ENCODE results near the gene RGS21. TPM values are rescaled to one million over a fixed set of nuclear protein-coding genes. Genes with fewer than 3 reads are reported as not detected.

The RGS21 gene
- total and polyA plus RNA-seq, 10 of the 15 experiments (the other 5 are each of a cell fraction or from before 2014, with no cell fraction given): not detected

DNA sequence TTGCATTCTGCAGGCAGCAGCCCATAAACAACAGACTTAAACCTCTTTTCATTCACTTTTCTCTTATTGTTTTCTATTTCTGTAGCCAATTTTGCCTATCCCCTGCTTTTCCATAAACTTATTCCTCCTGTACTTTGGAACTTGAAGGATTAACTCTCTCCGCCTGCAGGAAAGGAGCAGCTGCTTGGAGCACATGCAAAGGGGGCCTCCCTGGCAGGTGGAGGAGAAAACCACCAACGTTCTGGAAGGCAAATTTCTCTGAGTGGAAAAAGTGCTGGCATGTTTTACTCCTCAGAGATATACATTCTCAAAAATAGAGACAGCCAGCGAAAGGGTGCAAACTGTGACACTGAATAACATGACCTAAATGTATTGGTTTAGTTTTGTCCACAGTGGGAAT is 33.6 kb downstream of the RGS21 start (continued):
- TF ChIP-seq, protein P1, sequence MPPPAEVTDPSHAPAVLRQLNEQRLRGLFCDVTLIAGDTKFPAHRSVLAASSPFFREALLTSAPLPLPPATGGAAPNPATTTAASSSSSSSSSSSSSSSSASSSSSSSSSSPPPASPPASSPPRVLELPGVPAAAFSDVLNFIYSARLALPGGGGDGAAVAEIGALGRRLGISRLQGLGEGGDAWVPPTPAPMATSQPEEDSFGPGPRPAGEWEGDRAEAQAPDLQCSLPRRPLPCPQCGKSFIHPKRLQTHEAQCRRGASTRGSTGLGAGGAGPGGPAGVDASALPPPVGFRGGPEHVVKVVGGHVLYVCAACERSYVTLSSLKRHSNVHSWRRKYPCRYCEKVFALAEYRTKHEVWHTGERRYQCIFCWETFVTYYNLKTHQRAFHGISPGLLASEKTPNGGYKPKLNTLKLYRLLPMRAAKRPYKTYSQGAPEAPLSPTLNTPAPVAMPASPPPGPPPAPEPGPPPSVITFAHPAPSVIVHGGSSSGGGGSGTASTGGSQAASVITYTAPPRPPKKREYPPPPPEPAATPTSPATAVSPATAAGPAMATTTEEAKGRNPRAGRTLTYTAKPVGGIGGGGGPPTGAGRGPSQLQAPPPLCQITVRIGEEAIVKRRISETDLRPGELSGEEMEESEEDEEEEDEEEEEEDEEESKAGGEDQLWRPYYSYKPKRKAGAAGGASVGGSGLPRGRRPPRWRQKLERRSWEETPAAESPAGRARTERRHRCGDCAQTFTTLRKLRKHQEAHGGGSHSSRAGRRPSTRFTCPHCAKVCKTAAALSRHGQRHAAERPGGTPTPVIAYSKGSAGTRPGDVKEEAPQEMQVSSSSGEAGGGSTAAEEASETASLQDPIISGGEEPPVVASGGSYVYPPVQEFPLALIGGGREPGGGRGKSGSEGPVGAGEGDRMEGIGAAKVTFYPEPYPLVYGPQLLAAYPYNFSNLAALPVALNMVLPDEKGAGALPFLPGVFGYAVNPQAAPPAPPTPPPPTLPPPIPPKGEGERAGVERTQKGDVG (CRISPR knock-in tag; IDR thresholded peaks at IDR 0.05): no peak
- TF ChIP-seq RFX5 (IDR thresholded peaks at IDR 0.05; ENCODE audit: low read depth, low read length) (no peak), SUZ12 (IDR thresholded peaks at IDR 0.05; ENCODE audit: unreplicated experiment) (no peak), STAT1 (conservative IDR thresholded peaks at IDR 0.05) (no peak), RAD51 (IDR thresholded peaks at IDR 0.05) (no peak), YY1 (IDR thresholded peaks at IDR 0.05; ENCODE audit: low read depth, low read length) (no peak), EGR1 (IDR thresholded peaks at IDR 0.05; ENCODE audit: borderline replicate concordance in 1 of 2, low read depth in 2 of 2, low read length in 2 of 2) (no peak)
- TF ChIP-seq, protein P2, sequence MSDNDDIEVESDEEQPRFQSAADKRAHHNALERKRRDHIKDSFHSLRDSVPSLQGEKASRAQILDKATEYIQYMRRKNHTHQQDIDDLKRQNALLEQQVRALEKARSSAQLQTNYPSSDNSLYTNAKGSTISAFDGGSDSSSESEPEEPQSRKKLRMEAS (IDR thresholded peaks at IDR 0.05; ENCODE audit: low read depth, low read length): no peak
- TF ChIP-seq, protein P3, sequence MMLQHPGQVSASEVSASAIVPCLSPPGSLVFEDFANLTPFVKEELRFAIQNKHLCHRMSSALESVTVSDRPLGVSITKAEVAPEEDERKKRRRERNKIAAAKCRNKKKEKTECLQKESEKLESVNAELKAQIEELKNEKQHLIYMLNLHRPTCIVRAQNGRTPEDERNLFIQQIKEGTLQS (IDR thresholded peaks at IDR 0.05; ENCODE audit: borderline replicate concordance, extremely low read depth, low read depth, low read length): no peak
- TF ChIP-seq, protein P4, sequence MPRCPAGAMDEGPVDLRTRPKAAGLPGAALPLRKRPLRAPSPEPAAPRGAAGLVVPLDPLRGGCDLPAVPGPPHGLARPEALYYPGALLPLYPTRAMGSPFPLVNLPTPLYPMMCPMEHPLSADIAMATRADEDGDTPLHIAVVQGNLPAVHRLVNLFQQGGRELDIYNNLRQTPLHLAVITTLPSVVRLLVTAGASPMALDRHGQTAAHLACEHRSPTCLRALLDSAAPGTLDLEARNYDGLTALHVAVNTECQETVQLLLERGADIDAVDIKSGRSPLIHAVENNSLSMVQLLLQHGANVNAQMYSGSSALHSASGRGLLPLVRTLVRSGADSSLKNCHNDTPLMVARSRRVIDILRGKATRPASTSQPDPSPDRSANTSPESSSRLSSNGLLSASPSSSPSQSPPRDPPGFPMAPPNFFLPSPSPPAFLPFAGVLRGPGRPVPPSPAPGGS (IDR thresholded peaks at IDR 0.05; ENCODE audit: borderline replicate concordance, insufficient read depth, low read depth, low read length, poor library complexity, severe bottlenecking): no peak
- TF ChIP-seq, protein P5, sequence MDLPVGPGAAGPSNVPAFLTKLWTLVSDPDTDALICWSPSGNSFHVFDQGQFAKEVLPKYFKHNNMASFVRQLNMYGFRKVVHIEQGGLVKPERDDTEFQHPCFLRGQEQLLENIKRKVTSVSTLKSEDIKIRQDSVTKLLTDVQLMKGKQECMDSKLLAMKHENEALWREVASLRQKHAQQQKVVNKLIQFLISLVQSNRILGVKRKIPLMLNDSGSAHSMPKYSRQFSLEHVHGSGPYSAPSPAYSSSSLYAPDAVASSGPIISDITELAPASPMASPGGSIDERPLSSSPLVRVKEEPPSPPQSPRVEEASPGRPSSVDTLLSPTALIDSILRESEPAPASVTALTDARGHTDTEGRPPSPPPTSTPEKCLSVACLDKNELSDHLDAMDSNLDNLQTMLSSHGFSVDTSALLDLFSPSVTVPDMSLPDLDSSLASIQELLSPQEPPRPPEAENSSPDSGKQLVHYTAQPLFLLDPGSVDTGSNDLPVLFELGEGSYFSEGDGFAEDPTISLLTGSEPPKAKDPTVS (IDR thresholded peaks at IDR 0.05; ENCODE audit: low read depth, low read length): no peak
- TF ChIP-seq, protein P6, sequence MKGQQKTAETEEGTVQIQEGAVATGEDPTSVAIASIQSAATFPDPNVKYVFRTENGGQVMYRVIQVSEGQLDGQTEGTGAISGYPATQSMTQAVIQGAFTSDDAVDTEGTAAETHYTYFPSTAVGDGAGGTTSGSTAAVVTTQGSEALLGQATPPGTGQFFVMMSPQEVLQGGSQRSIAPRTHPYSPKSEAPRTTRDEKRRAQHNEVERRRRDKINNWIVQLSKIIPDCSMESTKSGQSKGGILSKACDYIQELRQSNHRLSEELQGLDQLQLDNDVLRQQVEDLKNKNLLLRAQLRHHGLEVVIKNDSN (IDR thresholded peaks at IDR 0.05; ENCODE audit: borderline replicate concordance, extremely low read length, insufficient read depth, low read depth, low read length): no peak

All from GM12878 (cell line).